WERI-Rb-1 (cell line): Measurements from ENCODE around the gene SH3BGRL2.

Source experiments
- DNase-seq: peaks from one replicate; pipeline ENCODE4 v3.0.0-alpha.2; 2020
- H3K27ac ChIP-seq: fragments of 250-450 bp; sonication (Bioruptor Pico); 2 replicates; pipeline ENCODE4 v1.5.1; 2020; ENCODE audit warnings: mild to moderate bottlenecking, moderate library complexity
- H3K27me3 ChIP-seq: fragments of 250-450 bp; sonication (Bioruptor Pico); 2 replicates; pipeline ENCODE4 v1.5.1; 2021; ENCODE audit warnings: mild to moderate bottlenecking, low read depth, moderate library complexity; ENCODE audit not compliant: insufficient read depth, severe bottlenecking
- H3K36me3 ChIP-seq: fragments of 250-450 bp; sonication (Bioruptor Pico); 2 replicates; pipeline ENCODE4 v1.5.1; 2020; ENCODE audit warnings: mild to moderate bottlenecking, moderate library complexity
- H3K4me3 ChIP-seq: 2 replicates; pipeline ENCODE4 v1.5.1; 2011; ENCODE audit warnings: low read depth, mild to moderate bottlenecking, control low read depth, low read length
- H3K9me3 ChIP-seq: fragments of 250-450 bp; sonication (Bioruptor Pico); 2 replicates; pipeline ENCODE4 v1.5.1; 2021; ENCODE audit warnings: mild to moderate bottlenecking, moderate library complexity; ENCODE audit not compliant: severe bottlenecking
- TF ChIP-seq, protein P1 (sequence below): IDR thresholded peaks from 2 replicates; pipeline ENCODE4 v1.5.1; 2011; ENCODE audit warnings: low read depth, mild to moderate bottlenecking, control low read depth, inconsistent platforms, low read length

SH3BGRL2 gene

DNA sequence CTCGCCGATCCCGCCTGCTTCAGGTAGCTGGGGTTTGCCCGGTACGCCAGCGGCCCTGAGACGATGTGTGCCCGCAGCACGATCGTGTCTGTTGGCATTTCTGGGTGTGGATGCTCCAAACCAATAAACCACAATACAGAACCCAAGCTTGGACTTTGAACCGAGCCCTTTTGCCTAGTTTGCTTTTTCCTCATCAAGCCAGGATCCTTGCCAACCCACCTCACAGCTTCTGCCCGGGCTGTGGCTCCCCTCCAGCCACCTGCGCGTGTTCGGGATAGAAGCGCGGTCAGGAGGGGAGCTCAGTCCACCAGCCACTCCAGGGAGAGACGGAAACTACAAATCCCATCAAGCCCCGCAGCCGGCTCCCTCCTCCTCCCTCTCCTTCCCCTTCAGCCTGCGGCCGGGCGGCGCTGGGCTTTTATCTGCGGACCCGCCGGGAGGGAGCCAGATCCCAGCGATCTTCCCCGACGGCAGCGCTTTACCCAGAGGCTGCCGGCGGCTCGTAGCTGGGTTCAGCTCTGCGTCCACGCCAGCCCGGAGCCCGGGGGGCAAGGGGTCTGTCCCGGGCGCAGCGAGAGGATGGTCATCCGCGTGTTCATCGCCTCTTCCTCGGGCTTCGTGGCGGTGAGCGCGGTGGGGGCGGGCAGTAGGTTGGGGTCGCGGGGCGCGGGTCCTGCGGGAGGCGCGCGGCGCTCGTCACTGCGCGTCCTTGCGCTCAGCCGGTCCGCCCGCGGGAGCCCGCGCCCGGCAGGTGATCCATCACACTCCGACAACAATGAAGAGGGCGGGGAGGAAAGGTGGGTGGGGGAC is at the start of gene SH3BGRL2:
TSS of gene SH3BGRL2 (plus strand) at position 447 of the 810 bp plus-strand sequence. CDS start at position 580, 133 bp downstream.
- H3K4me3 ChIP-seq = peak within 1 kb of the TSS; percentile 73
- H3K27ac ChIP-seq = peak within 1 kb of the TSS; percentile 76
- H3K9me3 ChIP-seq = no peaks in the 10 kb centered on the region
- no peaks in the 10 kb centered on the region; the same call in 1 of the 2 replicates for H3K36me3 ChIP-seq
- no peaks in the 10 kb centered on the region for H3K27me3 ChIP-seq
- peak; percentile 90 for DNase-seq
- TF ChIP-seq, protein P1, sequence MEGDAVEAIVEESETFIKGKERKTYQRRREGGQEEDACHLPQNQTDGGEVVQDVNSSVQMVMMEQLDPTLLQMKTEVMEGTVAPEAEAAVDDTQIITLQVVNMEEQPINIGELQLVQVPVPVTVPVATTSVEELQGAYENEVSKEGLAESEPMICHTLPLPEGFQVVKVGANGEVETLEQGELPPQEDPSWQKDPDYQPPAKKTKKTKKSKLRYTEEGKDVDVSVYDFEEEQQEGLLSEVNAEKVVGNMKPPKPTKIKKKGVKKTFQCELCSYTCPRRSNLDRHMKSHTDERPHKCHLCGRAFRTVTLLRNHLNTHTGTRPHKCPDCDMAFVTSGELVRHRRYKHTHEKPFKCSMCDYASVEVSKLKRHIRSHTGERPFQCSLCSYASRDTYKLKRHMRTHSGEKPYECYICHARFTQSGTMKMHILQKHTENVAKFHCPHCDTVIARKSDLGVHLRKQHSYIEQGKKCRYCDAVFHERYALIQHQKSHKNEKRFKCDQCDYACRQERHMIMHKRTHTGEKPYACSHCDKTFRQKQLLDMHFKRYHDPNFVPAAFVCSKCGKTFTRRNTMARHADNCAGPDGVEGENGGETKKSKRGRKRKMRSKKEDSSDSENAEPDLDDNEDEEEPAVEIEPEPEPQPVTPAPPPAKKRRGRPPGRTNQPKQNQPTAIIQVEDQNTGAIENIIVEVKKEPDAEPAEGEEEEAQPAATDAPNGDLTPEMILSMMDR = no peak

DNA sequence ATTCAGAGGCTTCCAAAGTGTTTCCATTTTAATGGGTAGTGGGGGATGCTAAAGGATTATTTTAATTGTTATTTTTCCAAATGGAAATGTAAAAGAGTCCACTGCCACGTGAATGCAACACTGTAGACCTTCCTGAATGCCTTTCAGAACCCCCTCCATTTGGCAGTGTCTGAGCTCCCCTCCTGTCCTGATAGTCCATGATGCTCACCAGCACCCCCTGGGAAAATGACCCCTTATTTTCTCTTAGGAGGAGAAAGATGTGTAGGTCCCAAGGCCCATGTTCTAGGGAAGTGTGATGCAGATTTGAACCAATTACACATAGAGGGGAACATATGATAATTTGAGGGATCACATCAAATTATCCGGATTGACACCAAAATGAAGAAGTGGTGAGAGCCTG is 46.8 kb upstream of the SH3BGRL2 start:
- no peak overlapping the region for H3K4me3 ChIP-seq
- no peak overlapping the region for H3K27ac ChIP-seq
- no peaks in the 10 kb centered on the region for H3K9me3 ChIP-seq
- DNase-seq = no peak
- H3K36me3 ChIP-seq = no peaks in the 10 kb centered on the region
- TF ChIP-seq, protein P1 = no peak
- no peaks in the 10 kb centered on the region for H3K27me3 ChIP-seq

DNA sequence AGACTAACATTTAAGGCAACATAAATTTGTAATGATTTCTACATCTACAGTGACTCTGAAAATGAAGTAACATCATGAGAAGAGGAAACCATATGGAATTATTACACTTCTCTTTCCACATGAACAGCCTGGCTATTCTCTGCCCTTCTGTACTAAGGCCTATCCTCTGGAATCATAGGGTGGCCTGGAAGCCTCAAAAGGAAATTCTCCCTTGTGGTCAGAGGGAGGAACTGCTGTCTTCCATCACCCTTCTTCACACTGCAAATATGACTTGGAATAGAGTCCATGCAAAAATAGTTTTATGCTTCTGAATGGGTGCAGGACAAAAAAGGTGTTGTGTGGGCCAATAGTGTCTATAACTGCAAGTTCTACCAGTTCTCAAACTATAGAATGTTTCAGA is 44.6 kb upstream of the SH3BGRL2 start:
- H3K27me3 ChIP-seq = no peaks in the 10 kb centered on the region
- no peaks in the 10 kb centered on the region for H3K9me3 ChIP-seq
- no peaks in the 10 kb centered on the region for H3K36me3 ChIP-seq
- H3K4me3 ChIP-seq = no peak overlapping the region
- H3K27ac ChIP-seq = no peak overlapping the region
- DNase-seq = peak; percentile 24
- TF ChIP-seq, protein P1 = peak; percentile 52

DNA sequence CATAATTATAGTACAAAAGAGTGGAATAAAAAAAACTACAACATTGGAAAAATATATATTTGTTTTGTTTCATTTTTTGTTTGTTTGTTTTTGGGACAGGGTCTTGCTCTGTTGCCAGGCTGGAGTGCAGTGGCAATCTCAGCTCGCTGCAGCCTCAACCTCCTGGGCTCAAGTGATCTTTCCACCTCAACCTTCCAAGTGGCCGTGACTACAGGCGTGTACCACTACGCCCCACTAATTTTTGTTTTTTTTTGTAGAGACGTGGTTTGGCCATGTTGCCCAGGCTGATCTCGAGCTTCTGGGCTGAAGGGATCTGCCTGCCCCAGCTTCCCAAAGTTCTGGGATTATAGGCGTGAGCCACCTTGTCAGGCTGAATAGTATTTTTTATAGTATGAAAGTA is 41.4 kb upstream of the SH3BGRL2 start:
- DNase-seq = no peak
- no peak overlapping the region for H3K27ac ChIP-seq
- H3K27me3 ChIP-seq = no peaks in the 10 kb centered on the region
- TF ChIP-seq, protein P1 = no peak
- H3K36me3 ChIP-seq = no peaks in the 10 kb centered on the region
- H3K9me3 ChIP-seq = no peaks in the 10 kb centered on the region
- H3K4me3 ChIP-seq = no peak overlapping the region

DNA sequence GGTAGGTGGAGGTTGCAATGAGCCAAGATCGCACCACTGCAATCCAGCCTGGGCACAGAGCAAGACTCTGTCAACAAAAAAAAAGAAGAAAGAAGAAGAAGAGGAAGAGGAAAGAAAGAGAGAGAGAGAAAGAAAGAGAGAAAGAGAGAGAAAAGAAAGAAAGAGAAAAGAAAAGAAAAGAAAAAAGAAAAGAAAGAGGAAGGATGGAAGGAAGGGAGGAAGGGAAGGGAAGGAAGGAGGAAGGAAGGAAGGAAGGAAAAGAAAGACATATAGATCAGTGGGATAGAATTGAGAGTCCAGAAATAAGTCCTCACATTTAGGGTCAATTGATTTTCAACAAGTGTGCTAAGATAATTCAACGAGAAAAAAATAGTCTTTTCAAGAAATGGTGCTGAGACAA is 34.0 kb upstream of the SH3BGRL2 start:
- TF ChIP-seq, protein P1 = no peak
- Histone ChIP-seq H3K27ac (no peak overlapping the region), H3K9me3 (no peaks in the 10 kb centered on the region), H3K27me3 (no peaks in the 10 kb centered on the region), H3K36me3 (no peaks in the 10 kb centered on the region), H3K4me3 (no peak overlapping the region)
- DNase-seq = no peak

DNA sequence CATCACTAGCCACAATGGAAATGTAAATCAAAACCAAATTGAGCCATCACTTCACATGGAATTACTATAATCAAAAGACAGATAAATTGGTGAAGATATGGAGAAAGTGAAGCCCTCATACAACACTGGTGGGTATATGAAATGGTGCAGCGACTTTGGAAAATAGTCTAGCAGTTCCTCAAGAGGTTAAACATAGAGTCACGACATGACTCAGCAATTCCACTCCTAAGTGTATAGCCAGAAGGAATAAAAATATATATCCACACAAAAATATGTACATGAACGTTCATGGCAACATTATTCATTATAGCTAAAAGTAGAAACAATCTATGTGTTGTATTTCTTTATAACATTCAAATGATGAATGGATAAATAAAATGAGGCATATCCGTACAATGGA is 33.1 kb upstream of the SH3BGRL2 start:
- no peaks in the 10 kb centered on the region for H3K36me3 ChIP-seq
- no peaks in the 10 kb centered on the region for H3K9me3 ChIP-seq
- no peaks in the 10 kb centered on the region for H3K27me3 ChIP-seq
- no peak overlapping the region for H3K4me3 ChIP-seq
- TF ChIP-seq, protein P1 = no peak
- H3K27ac ChIP-seq = no peak overlapping the region
- DNase-seq = no peak
